GM12891 (cell line): ENCODE data around the gene TMPRSS7. TPM values are rescaled to one million over a fixed set of nuclear protein-coding genes. Genes with fewer than 3 reads are reported as not detected.

Experiments used
- DNase-seq: peaks from one replicate; pipeline ENCODE4 v3.0.0; 2011; ENCODE audit warnings: low spot score; ENCODE audit not compliant: insufficient read length
- FAIRE-seq: peaks from 2 replicates; lab custom pipeline; 2011; peaks lifted over from hg19 to GRCh38; lab: Jason Lieb, UNC
- PAX5 ChIP-seq: IDR thresholded peaks from 2 replicates; pipeline ENCODE4 v1.6.1; 2011; ENCODE audit warnings: low read length, moderate library complexity, mild to moderate bottlenecking; ENCODE audit not compliant: insufficient read depth, severe bottlenecking
- POLR2A ChIP-seq: IDR thresholded peaks from 2 replicates; pipeline ENCODE4 v1.6.1; 2011; ENCODE audit warnings: low read depth, low read length, control low read depth
- POLR2AphosphoS5 ChIP-seq: IDR thresholded peaks from 2 replicates; pipeline ENCODE4 v1.6.1; 2011; ENCODE audit warnings: low read depth, low read length, control low read depth
- POU2F2 ChIP-seq: IDR thresholded peaks from 2 replicates; pipeline ENCODE4 v1.6.1; 2011; ENCODE audit warnings: low read depth, mild to moderate bottlenecking, control low read depth, low read length, moderate library complexity
- SPI1 ChIP-seq: IDR thresholded peaks from 2 replicates; pipeline ENCODE4 v1.6.1; 2011; ENCODE audit warnings: low read depth, low read length, control low read depth
- TAF1 ChIP-seq: IDR thresholded peaks from 2 replicates; pipeline ENCODE4 v1.6.1; 2011; ENCODE audit warnings: low read depth, low read length, control low read depth
- polyA plus RNA-seq: library from polyadenylated mRNA; unstranded; fragments of >200 nt; gene quantifications from one replicate; pipeline ENCODE4 v1.2.1, GENCODE V29; 2012; ENCODE audit warnings: low read depth, missing spikeins, inconsistent platforms; ENCODE audit not compliant: missing spikeins

The TMPRSS7 gene, protein sequence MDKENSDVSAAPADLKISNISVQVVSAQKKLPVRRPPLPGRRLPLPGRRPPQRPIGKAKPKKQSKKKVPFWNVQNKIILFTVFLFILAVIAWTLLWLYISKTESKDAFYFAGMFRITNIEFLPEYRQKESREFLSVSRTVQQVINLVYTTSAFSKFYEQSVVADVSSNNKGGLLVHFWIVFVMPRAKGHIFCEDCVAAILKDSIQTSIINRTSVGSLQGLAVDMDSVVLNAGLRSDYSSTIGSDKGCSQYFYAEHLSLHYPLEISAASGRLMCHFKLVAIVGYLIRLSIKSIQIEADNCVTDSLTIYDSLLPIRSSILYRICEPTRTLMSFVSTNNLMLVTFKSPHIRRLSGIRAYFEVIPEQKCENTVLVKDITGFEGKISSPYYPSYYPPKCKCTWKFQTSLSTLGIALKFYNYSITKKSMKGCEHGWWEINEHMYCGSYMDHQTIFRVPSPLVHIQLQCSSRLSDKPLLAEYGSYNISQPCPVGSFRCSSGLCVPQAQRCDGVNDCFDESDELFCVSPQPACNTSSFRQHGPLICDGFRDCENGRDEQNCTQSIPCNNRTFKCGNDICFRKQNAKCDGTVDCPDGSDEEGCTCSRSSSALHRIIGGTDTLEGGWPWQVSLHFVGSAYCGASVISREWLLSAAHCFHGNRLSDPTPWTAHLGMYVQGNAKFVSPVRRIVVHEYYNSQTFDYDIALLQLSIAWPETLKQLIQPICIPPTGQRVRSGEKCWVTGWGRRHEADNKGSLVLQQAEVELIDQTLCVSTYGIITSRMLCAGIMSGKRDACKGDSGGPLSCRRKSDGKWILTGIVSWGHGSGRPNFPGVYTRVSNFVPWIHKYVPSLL
- polyA plus RNA-seq: not detected

DNA sequence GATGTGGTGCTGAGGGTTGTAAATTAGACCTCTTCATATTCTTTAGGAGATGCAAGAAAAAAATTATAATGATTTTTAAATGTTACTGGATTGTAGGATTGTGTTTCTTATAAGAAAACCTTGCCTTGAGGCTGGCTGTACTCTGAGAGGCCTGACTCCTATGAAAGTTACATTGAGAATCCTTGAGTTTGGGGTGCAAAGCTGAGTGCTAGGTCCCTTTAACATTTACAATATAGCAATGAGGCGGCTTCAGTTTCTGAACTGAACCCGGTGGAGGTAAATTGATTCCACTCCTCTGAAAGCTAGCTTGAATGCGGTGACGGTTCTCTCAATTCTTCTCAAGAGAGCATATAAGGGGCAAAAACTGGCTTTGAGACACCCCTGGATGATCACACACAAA is at the start of gene TMPRSS7:
TSS of gene TMPRSS7 (plus strand) at position 301 of the 400 bp plus-strand sequence. CDS start 110 bp downstream, outside the sequence.
- no peak for DNase-seq
- no peak for TF ChIP-seq TAF1
- no peak for TF ChIP-seq POLR2A
- no peak for TF ChIP-seq PAX5
- FAIRE-seq: no peak

DNA sequence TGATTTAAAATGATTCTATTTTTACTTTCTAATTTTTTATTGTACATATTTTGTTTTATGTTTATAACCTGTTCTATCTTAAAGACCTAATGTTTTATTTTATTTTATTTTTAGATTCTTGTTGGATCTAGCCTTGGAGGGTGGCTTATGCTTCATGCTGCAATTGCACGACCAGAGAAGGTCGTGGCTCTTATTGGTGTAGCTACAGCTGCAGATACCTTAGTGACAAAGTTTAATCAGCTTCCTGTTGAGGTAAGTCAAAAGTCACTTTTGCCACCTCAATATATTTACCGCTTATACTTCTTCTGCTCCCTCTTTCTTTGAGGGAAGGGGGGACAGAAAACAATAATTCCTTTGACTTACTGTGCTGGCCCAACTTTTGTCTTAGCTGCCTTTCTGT is 47.7 kb upstream of the TMPRSS7 start:
- no peak for TF ChIP-seq POLR2AphosphoS5
- TF ChIP-seq SPI1: no peak
- no peak for TF ChIP-seq PAX5
- no peak for TF ChIP-seq TAF1
- no peak for TF ChIP-seq POLR2A
- TF ChIP-seq POU2F2: no peak
- FAIRE-seq (no peak), DNase-seq (no peak)

DNA sequence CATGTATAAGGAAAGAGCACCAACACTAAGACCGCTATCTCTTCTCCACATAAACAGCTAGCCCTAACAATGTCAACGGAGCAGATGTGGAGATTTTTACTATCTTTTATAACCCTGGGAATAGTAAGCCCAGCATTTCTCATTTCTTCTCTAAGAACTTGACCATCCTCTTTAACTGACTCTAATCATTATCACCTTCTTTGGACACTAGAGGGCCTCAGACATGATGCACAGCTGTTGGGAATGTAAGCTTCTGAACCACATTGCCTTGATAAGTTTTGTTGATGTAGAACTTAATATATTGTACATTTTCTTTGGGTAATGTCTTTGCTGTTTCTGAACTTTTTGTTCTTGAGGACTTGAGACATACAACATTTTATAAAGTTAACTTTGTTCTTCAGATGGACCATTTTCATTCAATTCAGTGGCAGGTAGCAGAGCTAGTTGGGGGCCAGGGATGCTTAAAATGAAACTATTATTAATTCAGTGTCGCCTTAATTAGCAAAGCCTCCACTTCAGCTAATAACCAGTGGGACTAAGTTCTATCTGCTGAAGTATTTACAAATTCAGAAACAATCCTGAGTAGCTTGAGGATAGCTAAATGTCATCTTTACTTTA is 45.4 kb upstream of the TMPRSS7 start:
- peak; percentile 81 for FAIRE-seq
- TF ChIP-seq TAF1 (no peak), SPI1 (no peak), POLR2A (no peak), POU2F2 (no peak), POLR2AphosphoS5 (no peak)

DNA sequence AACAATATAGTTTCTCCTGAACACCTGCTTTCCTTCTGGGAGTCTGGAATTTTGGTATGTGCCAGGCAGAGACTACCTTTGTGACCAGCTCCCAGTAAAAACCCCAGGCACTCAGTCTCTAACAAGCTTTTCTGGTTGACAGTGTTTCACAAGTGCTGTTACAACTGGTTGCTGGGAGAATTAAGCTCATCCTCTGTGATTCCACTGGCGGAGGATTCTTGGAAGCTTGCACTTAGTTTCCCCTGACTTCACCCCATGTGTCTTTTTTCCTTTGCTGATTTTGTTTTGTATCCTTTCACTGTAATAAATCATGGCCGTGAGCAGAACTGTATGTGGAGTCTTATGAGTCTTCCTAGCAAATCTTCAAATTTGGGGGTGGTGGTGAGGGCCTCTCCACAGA is 41.5 kb upstream of the TMPRSS7 start:
- DNase-seq: no peak
- FAIRE-seq: no peak
- TF ChIP-seq TAF1 (no peak), POU2F2 (no peak), SPI1 (no peak)

More for the DNA sequence above, 45.4 kb upstream of the TMPRSS7 start:
- DNase-seq: no peak

DNA sequence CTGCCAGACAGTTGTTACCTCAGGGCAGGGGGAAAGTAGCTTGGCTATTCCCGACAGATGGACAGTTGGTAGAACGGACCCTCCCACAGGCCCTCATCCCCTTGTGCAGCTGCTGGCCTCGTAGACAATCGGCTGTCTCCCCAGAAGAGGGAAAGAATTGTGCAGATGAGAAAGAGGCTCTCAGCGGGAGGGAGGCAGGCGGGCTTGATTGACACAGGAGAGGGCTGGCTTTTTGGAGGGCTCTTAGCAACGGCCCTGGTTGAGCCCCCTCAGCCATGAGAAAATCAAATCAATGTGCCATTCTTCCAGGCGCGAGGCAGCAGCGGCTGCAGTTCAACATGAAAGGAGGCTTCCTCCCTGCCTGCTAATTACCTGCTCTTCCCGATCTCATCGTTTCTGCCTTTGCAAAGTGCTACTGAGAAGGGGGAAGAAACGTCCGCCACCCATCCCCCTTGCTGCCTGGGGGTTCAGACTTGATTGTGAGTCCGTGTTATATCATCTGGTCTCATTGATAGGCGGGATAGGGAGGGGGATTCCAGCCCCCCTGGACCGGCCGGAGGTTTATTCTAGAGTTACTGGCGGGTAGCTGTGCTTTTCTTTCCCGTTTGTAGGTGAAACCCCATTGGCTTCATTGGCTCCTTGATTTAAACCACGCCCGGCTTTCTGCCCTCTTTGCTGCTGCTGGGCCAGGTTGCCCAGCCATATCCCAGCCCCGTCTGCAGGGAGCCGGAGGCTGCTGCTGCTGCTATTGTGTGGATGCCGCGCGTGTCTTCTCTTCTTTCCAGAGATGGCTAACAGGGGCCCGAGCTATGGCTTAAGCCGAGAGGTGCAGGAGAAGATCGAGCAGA is 35.7 kb upstream of the TMPRSS7 start, which contains the start of gene TAGLN3:
TSS of gene TAGLN3 (plus strand) at position 287 of the 848 bp plus-strand sequence. CDS start at position 788, 501 bp downstream.
- FAIRE-seq: peak; percentile 38
- no peak for DNase-seq
- TF ChIP-seq SPI1: no peak
- TF ChIP-seq POLR2AphosphoS5: no peak
- no peak for TF ChIP-seq POU2F2
- no peak for TF ChIP-seq TAF1
- no peak for TF ChIP-seq PAX5
- TF ChIP-seq POLR2A: no peak

DNA sequence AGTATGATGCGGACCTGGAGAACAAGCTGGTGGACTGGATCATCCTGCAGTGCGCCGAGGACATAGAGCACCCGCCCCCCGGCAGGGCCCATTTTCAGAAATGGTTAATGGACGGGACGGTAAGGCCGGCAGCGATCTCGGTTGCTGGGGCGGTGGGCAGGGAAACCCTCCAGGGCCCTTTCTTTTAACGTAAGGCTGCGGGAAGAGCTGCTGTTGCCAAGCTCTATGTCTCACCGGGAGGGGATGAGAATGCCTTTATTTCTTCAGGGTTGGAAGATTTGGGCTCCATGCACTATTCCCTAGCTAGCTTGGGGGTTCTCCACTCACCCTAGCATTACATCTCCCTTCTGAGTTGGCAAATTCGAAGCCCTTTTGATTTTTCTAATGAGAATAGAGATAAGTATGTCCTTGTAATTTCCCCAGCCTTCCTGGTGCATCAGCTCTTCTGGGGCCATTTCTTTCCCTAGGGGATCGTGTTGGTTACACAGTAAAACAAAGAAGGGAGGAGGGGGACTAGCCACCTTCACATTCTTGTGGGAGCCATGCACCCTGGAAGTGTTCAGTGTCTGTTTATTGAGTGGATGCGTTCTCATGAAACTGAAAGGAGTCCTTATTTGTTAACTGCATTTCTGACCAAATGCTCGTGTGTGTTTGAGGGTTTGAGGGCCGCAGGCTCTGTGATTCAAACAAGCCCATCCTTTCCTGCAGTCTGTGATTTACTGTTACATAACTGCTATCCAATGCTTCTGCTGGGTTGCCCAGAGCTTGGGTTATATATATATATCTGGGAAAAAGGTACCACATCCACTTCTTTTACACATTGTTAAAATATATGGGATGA is 34.8 kb upstream of the TMPRSS7 start:
- no peak for TF ChIP-seq PAX5
- no peak for TF ChIP-seq POLR2A
- no peak for TF ChIP-seq SPI1
- TF ChIP-seq TAF1: no peak
- no peak for TF ChIP-seq POLR2AphosphoS5
- no peak for TF ChIP-seq POU2F2
- no peak for DNase-seq

DNA sequence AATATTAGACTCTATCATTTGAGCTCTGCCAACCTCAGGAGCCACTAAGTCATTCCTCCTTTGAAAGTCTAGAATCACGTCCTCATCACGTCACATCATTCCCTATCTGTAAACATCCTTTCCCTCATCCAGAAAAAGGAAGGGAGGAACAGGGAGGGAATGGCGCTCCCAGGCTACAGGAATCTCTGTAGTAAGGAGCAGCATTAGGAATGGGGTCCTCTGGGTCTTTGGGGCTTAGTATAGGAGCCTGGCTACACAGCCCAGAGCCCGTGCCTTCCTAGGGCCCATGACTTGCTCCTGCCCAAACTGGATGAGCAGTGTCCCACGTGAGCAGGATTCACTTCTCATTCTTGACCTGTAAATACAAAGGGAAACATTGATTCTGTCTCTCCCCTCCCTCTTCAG is 34.2 kb upstream of the TMPRSS7 start:
- TF ChIP-seq PAX5: no peak
- no peak for TF ChIP-seq POLR2A
- TF ChIP-seq TAF1: no peak
- no peak for TF ChIP-seq POLR2AphosphoS5
- TF ChIP-seq POU2F2: no peak
- DNase-seq: no peak
- FAIRE-seq: no peak

More for the DNA sequence above, 34.8 kb upstream of the TMPRSS7 start:
- no peak for FAIRE-seq

DNA sequence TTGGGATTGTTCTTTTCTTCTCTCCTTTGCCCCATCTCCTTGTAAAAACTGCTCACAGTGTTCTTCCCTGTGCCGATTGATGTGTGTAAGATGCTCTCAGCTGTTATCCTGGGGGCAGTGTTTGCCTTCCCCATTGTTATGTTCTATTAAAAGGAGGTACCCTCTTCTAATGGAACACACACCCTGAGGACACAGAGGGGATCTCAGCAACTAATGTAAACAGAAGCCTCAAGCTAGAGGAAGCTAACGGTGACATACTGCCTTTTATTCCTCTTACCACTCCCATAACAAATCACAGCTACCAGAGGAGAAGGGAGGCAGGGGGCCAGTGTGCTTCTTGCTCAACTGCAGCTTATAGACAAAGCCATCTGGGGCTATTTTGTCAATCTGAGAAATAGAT is 33.6 kb upstream of the TMPRSS7 start:
- DNase-seq: no peak
- TF ChIP-seq PAX5 (no peak), TAF1 (no peak), POLR2A (no peak), SPI1 (no peak), POU2F2 (no peak), POLR2AphosphoS5 (no peak)
- FAIRE-seq: no peak
